ENCODE results near the gene SDHD. TPM values are rescaled to one million over a fixed set of nuclear protein-coding genes. Genes with fewer than 3 reads are reported as not detected.

SDHD gene
- total RNA-seq, 1 experiment from 2014 or later = 79.6 TPM

GRCh38 chr11:112129656-112130055 lies 43.0 kb downstream of the SDHD start:
- no peaks in the 10 kb centered on the region for H3K9me3 ChIP-seq (ENCODE audit: control insufficient read depth, low read depth, low read length)
- no peak overlapping the region for H3T11ph ChIP-seq (ENCODE audit: low read length)
- no peaks in the 10 kb centered on the region for H3K79me2 ChIP-seq (ENCODE audit: insufficient read depth, low read length)
- no peak overlapping the region for H4K91ac ChIP-seq (ENCODE audit: insufficient read length, low read depth, low read length)
- no peak overlapping the region for H3K23ac ChIP-seq (ENCODE audit: insufficient read length, low read depth, low read length)
- no peaks in the 10 kb centered on the region for H3K9me3 Mint-ChIP-seq
- H3K4me1 Mint-ChIP-seq = no peaks in the 10 kb centered on the region; a peak in 1 of 4 replicates
- H3K27ac Mint-ChIP-seq = no peak overlapping the region
- no peaks in the 10 kb centered on the region for H3K27me3 ChIP-seq (ENCODE audit: insufficient read depth, low read length)
- no peak overlapping the region for H3K27ac ChIP-seq (ENCODE audit: insufficient read length, low read depth, low read length)
- H3K9ac ChIP-seq (ENCODE audit: extremely low read depth, insufficient read length, low read length) = no peak overlapping the region
- DNase-seq = no peak
- no peaks in the 10 kb centered on the region for H3K23me2 ChIP-seq (ENCODE audit: insufficient read length, low read depth, low read length, poor library complexity, severe bottlenecking)
- no peaks in the 10 kb centered on the region for H3K36me3 Mint-ChIP-seq (ENCODE audit: insufficient read depth in 1 of 3, low read depth in 3 of 3)
- H3K4me3 Mint-ChIP-seq = no peak overlapping the region
- H2BK20ac ChIP-seq (ENCODE audit: low read depth, low read length, poor library complexity, severe bottlenecking) = no peak overlapping the region
- H3K4ac ChIP-seq (ENCODE audit: low read depth, low read length) = no peak overlapping the region
- H4K8ac ChIP-seq (replicated peaks; ENCODE audit: insufficient read length, low read depth, low read length) = no peak overlapping the region
- H2BK12ac ChIP-seq (ENCODE audit: insufficient read length, low read depth, low read length) = no peak overlapping the region
- H2BK15ac ChIP-seq (ENCODE audit: low read depth, low read length) = no peak overlapping the region
- H4K5ac ChIP-seq (ENCODE audit: insufficient read length, low read depth, low read length) = no peak overlapping the region
- no peak overlapping the region for H2AK5ac ChIP-seq (ENCODE audit: insufficient read length, low read length)
- no peaks in the 10 kb centered on the region for H3K27me3 Mint-ChIP-seq (ENCODE audit: low read depth)
- no peak overlapping the region for H2AFZ ChIP-seq (ENCODE audit: low read length)
- no peaks in the 10 kb centered on the region for H3K79me1 ChIP-seq (ENCODE audit: insufficient read depth, low read depth, low read length, poor library complexity, severe bottlenecking)
- no CpG with 5 or more reads among the region's 5 CpGs for WGBS (ENCODE audit: extremely low coverage, insufficient read length, low lambda C conversion rate)
- H4K20me1 ChIP-seq (ENCODE audit: control insufficient read depth, insufficient read depth, insufficient read length) = no peaks in the 10 kb centered on the region
- H2BK120ac ChIP-seq (ENCODE audit: low read depth, low read length, poor library complexity, severe bottlenecking) = no peak overlapping the region
- no peak overlapping the region for H2BK5ac ChIP-seq (ENCODE audit: insufficient read length, low read length)
- H3K4me1 ChIP-seq (ENCODE audit: insufficient read depth, low read length) = no peaks in the 10 kb centered on the region
- TF ChIP-seq CTCF (conservative IDR thresholded peaks at IDR 0.05) = no peak
- H3K4me2 ChIP-seq (ENCODE audit: insufficient read depth, insufficient read length, low read length) = no peak overlapping the region
- H3K56ac ChIP-seq (ENCODE audit: insufficient read length, low read depth, low read length) = no peak overlapping the region
- H3K18ac ChIP-seq (ENCODE audit: insufficient read length, low read depth, low read length) = no peak overlapping the region
- H3K14ac ChIP-seq (ENCODE audit: insufficient read depth, low read length) = no peak overlapping the region
